Endothelial cell of umbilical vein (primary cell): ENCODE data around the gene SMIM20. TPM values are rescaled to one million over a fixed set of nuclear protein-coding genes. Genes with fewer than 3 reads are reported as not detected.

Experiments used
- BruUV-seq: library from RNA; stranded (reverse); fragments of 400-500 nt; replicated peaks from 2 replicates; lab custom pipeline; 2021; lab: Mats Ljungman, UMichigan
- CTCF ChIA-PET: fragments of 300-600, 350-600 bp; sonication (Branson Sonifier 250); formaldehyde crosslinking; loops from one replicate; lab custom pipeline; 2021; ENCODE audit warnings: antibody characterized with exemption, inconsistent platforms; lab: Charles Lee
- POLR2A ChIA-PET: fragments of 300-600, 350-600 bp; sonication (Branson Sonifier 250); formaldehyde crosslinking; loops from one replicate; lab custom pipeline; 2021; ENCODE audit warnings: antibody characterized with exemption, inconsistent platforms; lab: Charles Lee
- DNase-seq: peaks from one replicate; pipeline ENCODE4 v3.0.0-alpha.2; 2011; ENCODE audit warnings: low read depth, low spot score
- FAIRE-seq: peaks from 2 replicates; lab custom pipeline; 2011; peaks lifted over from hg19 to GRCh38; lab: Jason Lieb, UNC
- H2AFZ ChIP-seq: 2 replicates; pipeline ENCODE4 v1.6.0; 2012; ENCODE audit warnings: low read depth, low read length, control low read depth, inconsistent platforms
- H3K27ac ChIP-seq: 2 replicates; pipeline ENCODE4 v1.5.1; 2011; ENCODE audit warnings: low read depth, mild to moderate bottlenecking, control low read depth, low read length, moderate library complexity; ENCODE audit not compliant: insufficient read depth
- H3K27me3 ChIP-seq, 2 experiments: 2 replicates each; pipeline versions ENCODE4 v1.6.0 to v1.6.1; 2011; ENCODE audit warnings: low read length in 2 of 2, mixed read lengths in 1 of 2; ENCODE audit not compliant: control insufficient read depth in 2 of 2, insufficient read depth in 2 of 2
- H3K36me3 ChIP-seq, 2 experiments: 2 replicates in 1 of 2; 3 replicates in 1 of 2; pipeline ENCODE4 v1.5.1; 2011; ENCODE audit warnings: low read length in 2 of 2, mild to moderate bottlenecking in 1 of 2, moderate library complexity in 1 of 2; ENCODE audit not compliant: control insufficient read depth in 2 of 2, insufficient read depth in 2 of 2; ENCODE audit errors: extremely low read depth in 1 of 2
- H3K4me1 ChIP-seq: 3 replicates; pipeline ENCODE4 v1.5.1; 2011; ENCODE audit warnings: mild to moderate bottlenecking, low read length; ENCODE audit not compliant: control insufficient read depth, insufficient read depth; ENCODE audit errors: extremely low read depth
- H3K4me2 ChIP-seq: 2 replicates; pipeline ENCODE4 v1.6.1; 2011; ENCODE audit warnings: low read length, control low read depth, mixed read lengths; ENCODE audit not compliant: insufficient read depth
- H3K4me3 ChIP-seq, 3 experiments: fragments of 200-600 bp in 1 of 3; sonication (generic), shearing (Covaris generic) in 1 of 3; replicated peaks in 1 of 3; 2 replicates each; pipeline ENCODE4 v1.5.1; 2011 to 2016; ENCODE audit warnings: control low read depth in 3 of 3, low read length in 3 of 3, mild to moderate bottlenecking in 2 of 3, inconsistent platforms in 1 of 3, low read depth in 1 of 3, moderate library complexity in 1 of 3; ENCODE audit not compliant: insufficient read depth in 1 of 3
- H3K79me2 ChIP-seq: 2 replicates; pipeline ENCODE4 v1.6.0; 2012; ENCODE audit warnings: low read length, inconsistent platforms; ENCODE audit not compliant: control insufficient read depth, insufficient read depth
- H3K9ac ChIP-seq: replicated peaks from 2 replicates; pipeline ENCODE3; 2011; ENCODE audit warnings: low read length, control low read depth; ENCODE audit not compliant: insufficient read depth; ENCODE audit errors: extremely low read depth
- H3K9me1 ChIP-seq: replicated peaks from 3 replicates; pipeline ENCODE4 v1.6.0; 2011; ENCODE audit warnings: mild to moderate bottlenecking, low read length; ENCODE audit not compliant: control insufficient read depth, insufficient read depth; ENCODE audit errors: extremely low read depth
- H3K9me3 ChIP-seq: replicated peaks from 2 replicates; pipeline ENCODE4 v1.5.1; 2012; ENCODE audit warnings: low read length, inconsistent platforms; ENCODE audit not compliant: control insufficient read depth, insufficient read depth
- H4K20me1 ChIP-seq: replicated peaks from 2 replicates; pipeline ENCODE3; 2011; ENCODE audit warnings: mild to moderate bottlenecking, low read length; ENCODE audit not compliant: control insufficient read depth, insufficient read depth; ENCODE audit errors: extremely low read depth
- EZH2 ChIP-seq: IDR thresholded peaks from 2 replicates; pipeline ENCODE4 v1.6.1; 2012; ENCODE audit warnings: borderline replicate concordance, low read depth, mild to moderate bottlenecking, moderate library complexity, low read length, inconsistent platforms; ENCODE audit not compliant: severe bottlenecking
- FOS ChIP-seq: IDR thresholded peaks from 2 replicates; pipeline ENCODE4 v1.6.1; 2011; ENCODE audit warnings: mild to moderate bottlenecking, low read length, moderate library complexity, borderline replicate concordance; ENCODE audit not compliant: insufficient read depth
- GATA2 ChIP-seq: IDR thresholded peaks from 2 replicates; pipeline ENCODE4 v1.7.0; 2011; ENCODE audit warnings: low read depth, mild to moderate bottlenecking, moderate library complexity, mixed read lengths, low read length; ENCODE audit not compliant: insufficient read length, insufficient read depth
- JUN ChIP-seq: IDR thresholded peaks from 2 replicates; pipeline ENCODE4 v1.6.1; 2011; ENCODE audit warnings: borderline replicate concordance, low read depth; ENCODE audit not compliant: insufficient read length, insufficient read depth
- MYC ChIP-seq: IDR thresholded peaks from one replicate; pipeline ENCODE4 v1.6.1; 2011; ENCODE audit warnings: mild to moderate bottlenecking, low read depth, low read length
- POLR2A ChIP-seq: IDR thresholded peaks from 2 replicates; pipeline ENCODE4 v1.6.1; 2012; ENCODE audit warnings: low read depth, mild to moderate bottlenecking, control low read depth, low read length
- POLR2AphosphoS5 ChIP-seq: IDR thresholded peaks from 2 replicates; pipeline ENCODE4 v1.6.1; 2012; ENCODE audit warnings: low read depth, mild to moderate bottlenecking, control low read depth, low read length, moderate library complexity; ENCODE audit not compliant: insufficient read depth
- dilution Hi-C: fragments of 300-500 bp; cut with MboI; formaldehyde crosslinking; loops from one replicate; pipeline ENCODE4 v1.15.0; 2019; ENCODE audit warnings: low sequenced_read_pairs; ENCODE audit not compliant: extremely low pct_ligation_motif_present
- intact Hi-C: fragments of 100-400 bp; cut with micrococcal nuclease; formaldehyde crosslinking; loops from one replicate; pipeline ENCODE4 v1.10.0; 2022
- polyA plus RNA-seq, 4 experiments: library from polyadenylated mRNA; depleted of rRNA in 3 of 4; stranded (reverse) in 3 of 4; unstranded in 1 of 4; fragments of >200 nt; gene quantifications; 2 replicates each; pipeline versions ENCODE4 v1.2.1 to v1.2.3, GENCODE V29; 2011 to 2012; ENCODE audit warnings: missing spikeins in 1 of 4
- total RNA-seq: library from RNA; stranded (reverse); gene quantifications from 2 replicates; pipeline ENCODE4 v1.2.3, GENCODE V29; 2021
- TF ChIP-seq, protein P1 (sequence below), 2 donors: IDR thresholded peaks; 1 replicate in 1 of 2; 2 replicates in 1 of 2; pipeline ENCODE4 v1.5.1; 2011; ENCODE audit warnings: low read length in 2 of 2, mild to moderate bottlenecking in 2 of 2, moderate library complexity in 2 of 2, control low read depth in 1 of 2, inconsistent platforms in 1 of 2, low read depth in 1 of 2; ENCODE audit not compliant: insufficient read depth in 1 of 2; ENCODE audit errors: extremely low read depth in 1 of 2
- TF ChIP-seq, protein P2 (sequence below): IDR thresholded peaks from 2 replicates; pipeline ENCODE4 v1.6.1; 2011; ENCODE audit not compliant: insufficient read depth, insufficient read length

SMIM20 gene
- total and polyA plus RNA-seq, 2 donors (not counting 3 experiments of a cell fraction or from before 2014, with no cell fraction given) = 10.2 to 19.2 TPM

DNA sequence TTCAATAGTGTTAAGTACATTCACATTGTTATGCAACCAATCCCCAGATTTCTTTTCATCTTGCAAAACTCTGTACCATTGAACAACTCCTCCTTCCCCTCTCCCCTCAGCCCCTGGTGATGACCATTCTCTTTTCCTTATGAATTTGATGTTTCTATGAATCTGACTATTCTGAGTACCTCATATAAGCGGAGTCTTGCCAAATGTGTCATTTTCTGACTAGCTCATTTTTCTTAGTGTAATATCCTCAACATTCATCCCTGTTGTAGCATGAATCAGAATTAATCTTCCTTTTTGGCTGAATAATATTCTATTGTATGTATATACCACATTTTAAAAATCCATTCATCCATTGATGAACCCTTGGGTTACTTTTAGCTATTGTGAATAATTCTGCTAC, 34.0 kb downstream of the SMIM20 start:
- H2AFZ ChIP-seq = no peak overlapping the region
- H3K9me1 ChIP-seq = no peaks in the 10 kb centered on the region
- CTCF ChIA-PET = interaction anchor here (0.7 to 1.2 kb wide), 2 partner anchors 16 to 40 kb away, joined by 3 to 5 read pairs; no protein-coding TSS in a partner anchor
- POLR2A ChIA-PET = no interaction called here
- H3K27me3 ChIP-seq = peaks cover 5 to 24% of the 10 kb centered on the region in 2 experiments
- FAIRE-seq (no peak), DNase-seq (no peak)
- H4K20me1 ChIP-seq = no peaks in the 10 kb centered on the region
- H3K9me3 ChIP-seq = no peaks in the 10 kb centered on the region
- H3K36me3 ChIP-seq = no peaks in the 10 kb centered on the region
- BruUV-seq = no TSS peak
- H3K4me1 ChIP-seq = no peaks in the 10 kb centered on the region
- no peak overlapping the region for H3K4me3 ChIP-seq
- H3K4me2 ChIP-seq = no peak overlapping the region
- intact Hi-C loops (no loop called here), dilution Hi-C loops (no loop called here)
- no peak for TF ChIP-seq EZH2
- H3K9ac ChIP-seq = no peak overlapping the region
- H3K79me2 ChIP-seq = no peaks in the 10 kb centered on the region
- no peak overlapping the region for H3K27ac ChIP-seq

DNA sequence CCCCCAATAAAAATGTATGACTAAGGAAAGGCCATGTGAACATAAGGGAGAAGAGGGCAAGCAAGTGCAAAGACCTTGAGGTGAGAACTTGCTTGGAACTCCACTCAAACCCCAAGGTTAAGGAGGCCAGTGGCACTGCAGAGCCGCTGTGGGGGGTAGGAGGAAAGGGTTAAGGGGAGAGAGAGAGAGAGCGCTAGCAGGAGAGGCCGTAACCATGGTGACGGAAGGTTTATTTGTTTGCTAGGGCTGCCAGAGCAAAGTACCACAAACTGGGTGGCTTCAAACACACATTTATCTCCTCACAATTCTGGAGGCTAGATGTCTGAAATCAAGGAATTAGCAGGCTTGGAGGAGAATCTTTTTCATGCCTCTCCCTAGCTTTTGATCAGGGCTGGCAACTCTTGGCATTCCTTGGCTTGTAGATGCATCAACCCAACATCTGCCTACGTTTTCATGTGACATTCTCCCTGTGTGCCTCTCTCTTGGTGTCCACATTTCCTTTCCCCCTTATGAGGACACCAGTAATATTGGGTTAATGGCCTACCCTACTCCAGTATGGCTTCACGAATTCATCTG, 35.2 kb downstream of the SMIM20 start:
- Histone ChIP-seq H3K9ac (no peak overlapping the region), H2AFZ (no peak overlapping the region), H3K4me2 (no peak overlapping the region), H4K20me1 (no peaks in the 10 kb centered on the region), H3K79me2 (no peaks in the 10 kb centered on the region), H3K9me1 (no peaks in the 10 kb centered on the region), H3K4me3 (no peak overlapping the region), H3K4me1 (no peaks in the 10 kb centered on the region), H3K27ac (no peak overlapping the region), H3K27me3 (peaks cover 2 to 15% of the 10 kb centered on the region in 2 experiments), H3K9me3 (no peaks in the 10 kb centered on the region), H3K36me3 (no peaks in the 10 kb centered on the region)
- ChIA-PET CTCF (no interaction called here), POLR2A (no interaction called here)
- FAIRE-seq (no peak), DNase-seq (no peak)
- TF ChIP-seq, protein P1, sequence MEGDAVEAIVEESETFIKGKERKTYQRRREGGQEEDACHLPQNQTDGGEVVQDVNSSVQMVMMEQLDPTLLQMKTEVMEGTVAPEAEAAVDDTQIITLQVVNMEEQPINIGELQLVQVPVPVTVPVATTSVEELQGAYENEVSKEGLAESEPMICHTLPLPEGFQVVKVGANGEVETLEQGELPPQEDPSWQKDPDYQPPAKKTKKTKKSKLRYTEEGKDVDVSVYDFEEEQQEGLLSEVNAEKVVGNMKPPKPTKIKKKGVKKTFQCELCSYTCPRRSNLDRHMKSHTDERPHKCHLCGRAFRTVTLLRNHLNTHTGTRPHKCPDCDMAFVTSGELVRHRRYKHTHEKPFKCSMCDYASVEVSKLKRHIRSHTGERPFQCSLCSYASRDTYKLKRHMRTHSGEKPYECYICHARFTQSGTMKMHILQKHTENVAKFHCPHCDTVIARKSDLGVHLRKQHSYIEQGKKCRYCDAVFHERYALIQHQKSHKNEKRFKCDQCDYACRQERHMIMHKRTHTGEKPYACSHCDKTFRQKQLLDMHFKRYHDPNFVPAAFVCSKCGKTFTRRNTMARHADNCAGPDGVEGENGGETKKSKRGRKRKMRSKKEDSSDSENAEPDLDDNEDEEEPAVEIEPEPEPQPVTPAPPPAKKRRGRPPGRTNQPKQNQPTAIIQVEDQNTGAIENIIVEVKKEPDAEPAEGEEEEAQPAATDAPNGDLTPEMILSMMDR (IDR thresholded peaks at IDR 0.05; ENCODE audit: extremely low read depth in 1 of 2, insufficient read depth in 1 of 2, low read depth in 1 of 2, low read length in 2 of 2) = no peak
- TF ChIP-seq GATA2 = no peak
- no peak for TF ChIP-seq EZH2
- TF ChIP-seq JUN = no peak
- no peak for TF ChIP-seq FOS
- TF ChIP-seq POLR2A = no peak
- no peak for TF ChIP-seq POLR2AphosphoS5
- no peak for TF ChIP-seq MYC
- TF ChIP-seq, protein P2, sequence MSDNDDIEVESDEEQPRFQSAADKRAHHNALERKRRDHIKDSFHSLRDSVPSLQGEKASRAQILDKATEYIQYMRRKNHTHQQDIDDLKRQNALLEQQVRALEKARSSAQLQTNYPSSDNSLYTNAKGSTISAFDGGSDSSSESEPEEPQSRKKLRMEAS = no peak
- no TSS peak for BruUV-seq
- intact Hi-C loops = no loop called here
- dilution Hi-C loops = no loop called here
